ENCODE measurements around the gene CREB5. TPM values are rescaled to one million over a fixed set of nuclear protein-coding genes. Genes with fewer than 3 reads are reported as not detected.

Gene CREB5
- total and polyA plus RNA-seq, 11 donors = 7.6 to 38.7 (median 15.2) TPM

- Histone ChIP-seq H3K4me1 (peaks cover 0 to 10% (median 0%) of the 10 kb centered on the region in 12 donors), H3K9me3 (no peaks in the 10 kb centered on the region), H3K36me3 (peaks cover 0 to 13% (median 0%) of the 10 kb centered on the region in 9 donors), H3K27ac (no peak overlapping the region), H3K4me3 (no peak overlapping the region), H3K27me3 (no peaks in the 10 kb centered on the region)
- DNase-seq (no peak), ATAC-seq (no peak)
- 81 to 91% (median 89%) methylated on average over 5 of the region's 5 CpGs for WGBS, 4 donors
- TF ChIP-seq POLR2A (IDR thresholded peaks at IDR 0.05) = no peak
- TF ChIP-seq, protein P1, sequence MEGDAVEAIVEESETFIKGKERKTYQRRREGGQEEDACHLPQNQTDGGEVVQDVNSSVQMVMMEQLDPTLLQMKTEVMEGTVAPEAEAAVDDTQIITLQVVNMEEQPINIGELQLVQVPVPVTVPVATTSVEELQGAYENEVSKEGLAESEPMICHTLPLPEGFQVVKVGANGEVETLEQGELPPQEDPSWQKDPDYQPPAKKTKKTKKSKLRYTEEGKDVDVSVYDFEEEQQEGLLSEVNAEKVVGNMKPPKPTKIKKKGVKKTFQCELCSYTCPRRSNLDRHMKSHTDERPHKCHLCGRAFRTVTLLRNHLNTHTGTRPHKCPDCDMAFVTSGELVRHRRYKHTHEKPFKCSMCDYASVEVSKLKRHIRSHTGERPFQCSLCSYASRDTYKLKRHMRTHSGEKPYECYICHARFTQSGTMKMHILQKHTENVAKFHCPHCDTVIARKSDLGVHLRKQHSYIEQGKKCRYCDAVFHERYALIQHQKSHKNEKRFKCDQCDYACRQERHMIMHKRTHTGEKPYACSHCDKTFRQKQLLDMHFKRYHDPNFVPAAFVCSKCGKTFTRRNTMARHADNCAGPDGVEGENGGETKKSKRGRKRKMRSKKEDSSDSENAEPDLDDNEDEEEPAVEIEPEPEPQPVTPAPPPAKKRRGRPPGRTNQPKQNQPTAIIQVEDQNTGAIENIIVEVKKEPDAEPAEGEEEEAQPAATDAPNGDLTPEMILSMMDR (IDR thresholded peaks at IDR 0.05) = no peak
- intact Hi-C loops (cut with DNase I) = no loop called here
Observed at GRCh38 chr7:28759475-28759971, 347.2 kb downstream of the CREB5 start.

GRCh38 chr7:28761505-28761904 lies 349.2 kb downstream of the CREB5 start:
- intact Hi-C loops (cut with DNase I) = no loop called here
- Histone ChIP-seq H3K4me1 (no peaks in the 10 kb centered on the region), H3K27ac (no peak overlapping the region), H3K4me3 (no peak overlapping the region), H3K9me3 (no peaks in the 10 kb centered on the region), H3K36me3 (peaks cover 0 to 13% (median 0%) of the 10 kb centered on the region in 9 donors), H3K27me3 (no peaks in the 10 kb centered on the region)
- TF ChIP-seq POLR2A (IDR thresholded peaks at IDR 0.05) = no peak
- TF ChIP-seq, protein P1 (IDR thresholded peaks at IDR 0.05) = no peak
- 87 to 97% (median 92%) methylated on average over 2 of the region's 2 CpGs for WGBS, 4 donors
- no peak for ATAC-seq
- no peak for DNase-seq

DNA sequence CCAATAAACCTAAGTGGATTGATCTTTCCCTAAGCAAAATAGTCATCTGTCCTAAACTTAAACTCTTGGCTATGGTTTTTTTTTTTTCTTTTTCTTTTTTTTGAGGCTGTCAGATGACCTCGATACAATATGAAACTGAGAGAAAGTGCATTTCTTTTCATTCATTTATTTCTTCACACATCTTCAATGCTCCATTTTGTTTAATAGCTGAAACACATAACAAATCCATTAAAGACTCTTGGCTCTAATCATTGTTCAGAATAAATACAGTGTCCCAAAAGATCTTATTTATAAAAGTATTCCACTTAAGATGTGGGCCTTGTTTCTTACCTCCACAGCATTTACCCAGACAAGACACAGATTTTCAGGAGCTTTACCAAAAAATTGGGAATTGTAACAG lies 350.3 kb downstream of the CREB5 start:
- H3K4me1 ChIP-seq = no peaks in the 10 kb centered on the region
- WGBS, 4 donors = 80 to 91% (median 83%) methylated on average over 1 of the region's 1 CpG
- no peak overlapping the region for H3K4me3 ChIP-seq
- ATAC-seq (no peak), DNase-seq (no peak)
- no peaks in the 10 kb centered on the region for H3K27me3 ChIP-seq
- H3K27ac ChIP-seq = no peak overlapping the region
- no peaks in the 10 kb centered on the region for H3K9me3 ChIP-seq
- peaks cover 0 to 5% (median 0%) of the 10 kb centered on the region in 9 donors for H3K36me3 ChIP-seq
- intact Hi-C loops (cut with DNase I) = no loop called here
- no peak for TF ChIP-seq POLR2A (IDR thresholded peaks at IDR 0.05)
- TF ChIP-seq, protein P1 (IDR thresholded peaks at IDR 0.05) = no peak

DNA sequence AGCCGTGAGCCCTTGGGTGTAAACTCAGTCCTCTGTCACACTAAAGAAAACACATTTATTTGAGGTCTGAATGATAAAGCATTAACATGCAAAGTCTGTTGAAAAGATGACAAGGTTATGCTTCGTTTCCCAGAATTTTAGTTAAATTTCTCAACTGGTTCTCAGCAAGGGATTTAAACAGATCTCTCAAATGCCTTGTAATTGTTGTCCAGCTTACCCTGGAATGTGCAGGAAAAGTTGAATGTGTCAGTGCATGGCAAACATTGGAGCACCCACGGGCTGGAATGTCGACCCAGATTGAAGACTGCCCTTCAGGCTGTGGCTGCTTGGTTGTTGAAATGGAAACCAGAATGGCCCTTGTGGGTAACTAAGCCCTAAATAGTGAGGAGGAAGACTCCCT lies 354.0 kb downstream of the CREB5 start:
- no peak for DNase-seq
- WGBS, 4 donors = 85 to 89% (median 87%) methylated on average over 4 of the region's 4 CpGs
- Histone ChIP-seq H3K9me3 (no peaks in the 10 kb centered on the region), H3K27ac (no peak overlapping the region), H3K27me3 (no peaks in the 10 kb centered on the region), H3K4me3 (no peak overlapping the region), H3K4me1 (no peaks in the 10 kb centered on the region), H3K36me3 (no peaks in the 10 kb centered on the region)
- intact Hi-C loops (cut with DNase I) = no loop called here
- no peak for TF ChIP-seq POLR2A (IDR thresholded peaks at IDR 0.05)
- TF ChIP-seq, protein P1 (IDR thresholded peaks at IDR 0.05) = no peak
- ATAC-seq = no peak
